Colon (tissue), 2 donors: Measurements from ENCODE around the gene CCND1.

Experiments
- FAIRE-seq: peaks from 2 replicates; lab custom pipeline; 2012; peaks lifted over from hg19 to GRCh38; lab: Jason Lieb, UNC
- donor health status: control.
- donor health status: control.

CCND1 gene

DNA sequence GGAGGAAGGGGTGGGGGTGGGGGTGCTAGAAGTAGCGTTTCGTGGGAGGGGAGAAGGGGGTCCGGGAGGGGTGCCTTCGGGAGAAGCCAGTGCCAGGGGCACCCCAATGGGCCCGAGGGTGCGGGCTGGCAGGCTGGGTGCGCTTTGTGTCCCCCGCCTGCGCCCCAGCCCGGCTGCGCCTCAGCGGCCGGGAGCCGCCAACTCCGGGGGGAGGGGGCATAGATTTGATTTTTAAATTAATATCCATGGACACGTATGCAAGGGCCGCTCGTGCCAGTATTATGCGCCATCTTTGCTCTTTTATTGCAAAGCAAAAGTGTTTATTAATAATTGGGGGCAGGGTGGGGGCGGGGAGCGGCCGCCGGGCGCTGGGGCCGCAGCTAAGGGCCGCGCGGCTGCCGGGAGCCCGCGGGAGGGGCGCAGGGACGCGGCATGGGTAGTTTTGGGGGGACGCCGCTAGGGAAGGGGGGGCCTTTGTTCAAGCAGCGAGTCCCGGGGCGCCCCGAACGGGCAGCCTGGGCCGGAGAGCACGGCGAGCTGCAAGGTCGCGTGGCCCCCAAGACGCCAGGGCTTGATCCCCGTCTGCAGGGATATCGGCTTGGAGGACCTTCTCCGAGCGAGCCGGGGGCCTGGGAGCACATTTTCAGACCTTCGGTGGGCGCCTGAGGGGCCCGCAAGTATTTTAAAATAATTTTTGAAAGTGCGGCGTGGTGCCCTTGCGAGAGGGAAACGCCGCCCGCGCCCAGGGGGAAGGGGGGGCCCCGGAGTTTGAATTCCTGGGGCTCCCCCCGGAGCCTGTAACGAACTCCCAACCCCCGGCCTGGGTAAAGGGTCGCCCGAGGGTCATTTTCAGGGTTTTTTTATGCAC is 959 bp downstream of the CCND1 start:
- no peak for FAIRE-seq

DNA sequence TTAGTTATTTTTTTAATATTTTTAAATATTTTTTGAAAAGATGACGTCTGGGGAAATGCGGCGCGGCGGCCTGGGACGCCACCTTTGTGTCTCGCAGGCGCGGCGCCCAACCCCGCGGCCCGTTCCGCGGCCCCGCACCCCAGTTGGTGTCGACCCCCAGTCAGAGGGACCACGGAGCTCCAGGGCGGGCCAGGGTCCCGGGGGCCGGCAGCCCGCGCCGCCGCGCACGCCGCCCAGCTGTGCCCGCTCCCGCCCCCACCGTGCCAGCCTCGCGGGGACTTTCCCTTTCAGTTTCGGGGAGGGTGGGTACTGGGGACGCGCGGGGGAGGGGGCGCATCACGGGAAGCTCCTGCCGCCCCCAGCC is 1.6 kb downstream of the CCND1 start:
- FAIRE-seq: no peak

DNA sequence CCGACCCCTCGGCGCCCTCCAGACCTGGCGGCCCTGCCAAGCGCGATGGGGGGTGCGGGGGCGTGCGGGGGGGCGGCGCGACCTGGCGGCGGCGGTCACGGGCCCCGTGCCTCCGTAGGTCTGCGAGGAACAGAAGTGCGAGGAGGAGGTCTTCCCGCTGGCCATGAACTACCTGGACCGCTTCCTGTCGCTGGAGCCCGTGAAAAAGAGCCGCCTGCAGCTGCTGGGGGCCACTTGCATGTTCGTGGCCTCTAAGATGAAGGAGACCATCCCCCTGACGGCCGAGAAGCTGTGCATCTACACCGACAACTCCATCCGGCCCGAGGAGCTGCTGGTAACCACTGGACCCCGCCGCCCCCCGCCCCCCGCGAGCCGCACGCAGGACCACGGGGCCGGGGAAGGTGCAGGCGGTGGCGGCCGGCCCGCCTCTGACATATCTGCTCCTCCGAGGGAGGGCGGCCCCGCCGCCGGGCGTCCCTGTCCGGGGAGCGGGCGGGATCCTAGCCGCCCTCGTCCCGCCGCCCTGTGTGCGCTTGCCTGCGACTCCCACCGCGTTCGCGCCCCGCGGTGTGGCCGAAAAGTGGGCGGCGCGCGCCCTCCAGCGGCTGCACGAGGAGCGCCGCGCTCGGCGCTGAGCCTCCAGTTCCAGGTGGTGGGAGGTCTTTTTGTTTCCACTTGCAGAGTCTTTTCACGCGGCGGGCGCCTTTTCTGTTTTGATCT is 2.1 kb downstream of the CCND1 start:
- FAIRE-seq: no peak

DNA sequence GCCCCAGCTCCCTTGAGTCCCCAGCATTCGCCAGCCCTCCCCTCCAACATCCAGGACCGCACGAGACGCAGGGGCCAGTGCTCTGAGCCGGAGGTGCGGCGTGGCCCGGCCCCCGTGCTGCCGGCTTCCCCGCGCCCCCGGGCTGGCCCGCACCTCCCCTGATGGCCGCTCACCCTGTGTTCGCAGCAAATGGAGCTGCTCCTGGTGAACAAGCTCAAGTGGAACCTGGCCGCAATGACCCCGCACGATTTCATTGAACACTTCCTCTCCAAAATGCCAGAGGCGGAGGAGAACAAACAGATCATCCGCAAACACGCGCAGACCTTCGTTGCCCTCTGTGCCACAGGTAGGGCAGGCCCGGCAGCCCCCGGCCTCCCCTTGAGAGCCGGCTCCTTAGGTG is 2.7 kb downstream of the CCND1 start:
- no peak for FAIRE-seq

DNA sequence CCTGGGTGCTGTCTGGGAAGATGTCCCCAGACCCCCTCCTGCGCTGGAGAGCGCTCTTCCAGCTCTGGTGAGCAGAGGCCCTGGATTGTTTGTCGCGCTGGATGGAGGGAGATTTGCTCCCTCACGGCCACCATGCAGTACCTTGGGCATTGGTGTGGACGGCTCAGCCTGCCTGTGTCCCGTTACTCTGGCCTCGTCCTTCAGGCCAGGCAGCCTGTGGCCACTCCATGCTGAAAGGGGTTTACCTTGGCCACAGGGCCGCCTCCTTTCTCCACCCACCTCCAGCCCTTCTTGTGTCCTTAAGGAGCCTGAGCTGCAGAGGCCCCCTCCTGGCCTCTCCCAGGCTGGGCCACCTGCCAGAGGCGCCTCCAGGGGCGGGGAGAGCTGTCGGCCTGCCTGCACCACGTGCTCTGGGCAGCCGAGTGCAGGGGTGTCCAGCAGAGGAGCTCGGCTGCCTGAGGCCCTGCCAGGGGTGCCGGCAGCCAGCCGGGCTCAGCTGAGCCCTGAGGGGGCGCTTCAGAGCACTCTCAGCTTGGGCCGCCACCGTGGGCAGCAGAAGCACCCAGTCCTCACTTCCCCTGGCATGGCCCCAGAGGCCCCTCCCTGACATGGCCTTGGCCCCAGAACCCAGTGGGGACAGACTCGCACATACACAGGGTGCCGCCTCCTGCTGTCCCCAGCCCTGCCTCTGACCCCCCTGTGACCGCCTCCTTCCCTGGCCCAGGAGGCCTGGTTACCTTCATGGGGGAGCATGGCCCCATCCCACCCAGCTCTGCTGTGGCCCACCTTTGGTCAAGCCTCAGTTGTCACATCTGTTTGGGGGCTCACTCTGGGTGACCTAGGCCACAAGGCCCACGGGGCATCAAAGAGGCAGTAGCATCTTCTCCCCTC is 3.4 kb downstream of the CCND1 start:
- FAIRE-seq: no peak

DNA sequence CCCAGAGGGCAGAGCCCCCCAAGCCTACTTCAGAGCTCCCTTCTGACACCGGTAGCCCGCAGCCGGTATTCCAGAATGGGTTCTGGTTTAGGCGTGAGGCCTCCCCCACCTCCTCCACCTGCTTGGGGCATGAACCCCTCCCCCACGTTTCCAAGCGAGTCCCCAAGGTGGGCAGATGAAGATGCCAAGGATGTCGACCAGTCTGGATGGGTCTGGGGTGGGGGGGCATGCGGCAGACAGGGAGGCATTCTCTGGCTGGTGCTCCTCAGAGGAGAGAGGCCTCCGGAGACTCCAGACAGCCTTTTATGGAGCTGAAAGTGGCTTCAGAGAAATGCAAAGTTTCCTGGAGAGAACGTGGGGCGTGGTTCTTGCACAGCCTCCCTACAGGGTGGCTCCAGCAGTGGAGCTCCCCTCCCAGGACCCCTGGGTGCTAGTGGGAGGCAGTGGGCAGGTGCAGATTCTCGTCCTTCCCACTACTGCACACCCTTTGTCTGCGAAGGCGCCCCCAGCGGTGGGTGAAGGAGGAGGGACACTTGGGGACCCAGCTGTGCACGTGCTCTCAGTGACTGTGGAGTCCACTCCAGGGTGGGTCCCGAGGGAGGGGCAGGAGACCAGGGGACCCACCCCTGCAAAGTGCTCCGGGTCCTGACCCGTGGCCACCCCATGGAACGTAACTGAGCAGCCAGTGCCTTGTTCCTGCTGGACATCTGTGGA is 4.2 kb downstream of the CCND1 start:
- no peak for FAIRE-seq

DNA sequence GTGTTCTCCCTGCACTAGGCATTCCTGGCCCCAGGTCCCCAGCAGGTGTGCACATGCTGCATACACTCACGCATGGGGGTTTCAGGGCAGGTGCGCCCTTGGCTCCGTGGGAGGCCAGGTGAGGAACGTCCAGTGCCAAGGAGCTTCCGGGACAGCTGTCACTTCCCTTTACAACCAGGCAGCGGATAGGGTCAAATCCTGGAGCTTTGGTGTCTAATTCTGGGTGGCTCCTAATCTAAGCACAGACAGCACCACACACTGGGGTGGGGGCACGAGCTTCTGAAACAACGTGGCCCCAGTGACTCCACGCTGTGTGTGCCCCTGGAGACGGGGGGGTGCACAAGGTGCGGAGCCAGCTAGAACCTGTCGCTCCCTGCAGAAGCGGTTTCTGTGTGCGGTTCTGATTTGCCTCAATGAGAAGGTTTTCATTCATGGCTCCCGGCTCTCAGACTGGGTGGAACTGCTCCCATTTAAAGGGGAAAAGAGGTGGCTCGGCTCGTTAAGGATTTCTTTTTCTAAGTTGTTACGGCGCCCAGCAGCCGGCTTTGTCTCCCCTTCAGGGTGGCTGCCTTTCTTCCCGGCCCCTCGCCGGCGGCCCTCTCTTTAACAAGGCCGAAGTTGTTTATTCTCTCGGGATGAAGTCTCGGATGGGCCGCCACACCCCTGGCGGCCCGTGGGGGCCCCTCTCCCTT is 5.0 kb downstream of the CCND1 start:
- no peak for FAIRE-seq

DNA sequence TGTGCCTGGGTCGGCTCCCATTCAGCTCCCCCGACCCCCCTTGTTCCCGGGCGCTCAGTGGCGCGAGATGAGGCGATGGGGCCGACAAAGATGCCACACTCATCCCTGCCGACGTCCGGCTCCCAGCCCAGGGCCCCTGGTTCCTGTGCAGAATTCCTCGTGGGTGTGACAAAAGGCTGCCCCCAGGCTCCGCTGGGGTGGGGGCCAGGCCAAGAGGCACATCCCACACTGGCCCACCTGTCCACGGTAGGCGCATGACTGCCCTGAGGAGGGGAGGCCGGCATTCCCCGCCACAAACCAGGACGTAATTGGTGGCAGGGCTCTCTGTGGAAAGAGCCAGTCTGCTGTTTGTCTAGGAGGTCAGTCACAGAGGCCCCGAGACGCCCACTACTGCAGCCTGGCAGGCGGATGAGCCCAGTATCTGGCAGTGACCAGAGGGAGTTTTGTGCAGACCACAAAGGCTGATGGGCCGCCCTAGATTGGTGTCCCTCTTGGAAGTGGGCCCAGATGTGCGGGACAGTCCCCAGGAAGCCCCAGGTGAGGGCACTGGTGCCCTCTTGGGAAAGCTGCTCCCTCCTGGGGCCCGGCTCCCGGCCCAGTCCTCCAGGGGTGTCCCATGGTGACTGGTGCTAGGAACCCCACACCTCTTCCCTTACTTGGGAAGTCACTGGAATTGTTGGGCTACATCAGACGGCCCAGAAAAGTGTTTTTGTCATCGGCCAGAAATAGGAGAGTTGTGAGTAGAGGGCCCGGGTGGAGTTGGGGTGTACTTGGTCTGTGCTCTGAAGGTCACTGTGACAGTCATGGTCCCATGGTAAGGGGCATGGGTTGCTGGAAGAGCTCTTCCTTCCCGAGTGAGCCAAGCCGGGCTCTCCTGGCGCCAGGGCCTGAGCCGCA is 5.8 kb downstream of the CCND1 start:
- no peak for FAIRE-seq

DNA sequence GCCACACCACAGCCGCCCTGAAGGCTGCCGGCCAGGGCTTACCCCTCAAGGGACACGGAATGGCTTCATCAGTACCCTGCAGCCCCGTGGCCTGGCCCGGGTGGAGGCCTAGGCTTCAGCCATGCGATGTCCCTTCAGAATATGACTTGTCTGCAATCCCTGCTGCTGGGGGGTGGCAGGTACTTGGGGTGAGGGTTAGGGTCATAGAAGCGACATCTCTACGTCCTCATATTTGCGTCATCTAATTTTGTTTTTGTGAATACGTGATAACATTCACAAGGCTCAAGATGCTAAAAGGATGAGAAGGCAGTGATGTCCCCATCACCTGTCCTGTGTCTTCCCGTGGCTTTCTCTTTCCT is 6.4 kb downstream of the CCND1 start:
- no peak for FAIRE-seq

DNA sequence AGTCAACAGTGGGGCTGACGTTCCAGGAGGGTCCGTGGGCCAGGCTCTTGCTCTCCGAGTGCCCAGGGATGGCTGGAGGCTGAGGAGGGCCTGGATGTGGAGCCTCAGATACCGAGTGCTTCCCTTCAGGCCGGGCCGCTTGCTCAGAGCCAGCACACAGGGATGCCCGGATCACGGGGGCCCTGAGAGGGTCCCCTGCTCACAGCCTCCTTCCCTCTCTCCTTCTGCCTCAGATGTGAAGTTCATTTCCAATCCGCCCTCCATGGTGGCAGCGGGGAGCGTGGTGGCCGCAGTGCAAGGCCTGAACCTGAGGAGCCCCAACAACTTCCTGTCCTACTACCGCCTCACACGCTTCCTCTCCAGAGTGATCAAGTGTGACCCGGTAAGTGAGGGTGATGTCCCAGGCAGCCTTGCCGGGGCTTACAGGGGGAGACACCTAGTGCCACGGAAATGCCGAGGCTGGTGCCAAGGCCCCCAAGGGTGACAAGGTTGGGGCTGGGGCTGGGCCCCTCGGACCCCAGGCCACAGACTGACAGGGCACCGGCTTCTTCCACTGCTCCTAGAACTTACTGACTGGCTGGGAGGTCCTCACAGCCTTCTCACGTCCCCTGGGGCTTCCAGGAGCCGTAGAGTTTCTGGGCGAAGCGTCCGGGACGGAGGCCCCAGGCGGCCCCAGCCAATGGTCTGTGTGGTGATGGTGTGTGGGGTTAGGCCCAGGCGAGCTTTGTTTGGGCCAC is 7.0 kb downstream of the CCND1 start:
- no peak for FAIRE-seq

DNA sequence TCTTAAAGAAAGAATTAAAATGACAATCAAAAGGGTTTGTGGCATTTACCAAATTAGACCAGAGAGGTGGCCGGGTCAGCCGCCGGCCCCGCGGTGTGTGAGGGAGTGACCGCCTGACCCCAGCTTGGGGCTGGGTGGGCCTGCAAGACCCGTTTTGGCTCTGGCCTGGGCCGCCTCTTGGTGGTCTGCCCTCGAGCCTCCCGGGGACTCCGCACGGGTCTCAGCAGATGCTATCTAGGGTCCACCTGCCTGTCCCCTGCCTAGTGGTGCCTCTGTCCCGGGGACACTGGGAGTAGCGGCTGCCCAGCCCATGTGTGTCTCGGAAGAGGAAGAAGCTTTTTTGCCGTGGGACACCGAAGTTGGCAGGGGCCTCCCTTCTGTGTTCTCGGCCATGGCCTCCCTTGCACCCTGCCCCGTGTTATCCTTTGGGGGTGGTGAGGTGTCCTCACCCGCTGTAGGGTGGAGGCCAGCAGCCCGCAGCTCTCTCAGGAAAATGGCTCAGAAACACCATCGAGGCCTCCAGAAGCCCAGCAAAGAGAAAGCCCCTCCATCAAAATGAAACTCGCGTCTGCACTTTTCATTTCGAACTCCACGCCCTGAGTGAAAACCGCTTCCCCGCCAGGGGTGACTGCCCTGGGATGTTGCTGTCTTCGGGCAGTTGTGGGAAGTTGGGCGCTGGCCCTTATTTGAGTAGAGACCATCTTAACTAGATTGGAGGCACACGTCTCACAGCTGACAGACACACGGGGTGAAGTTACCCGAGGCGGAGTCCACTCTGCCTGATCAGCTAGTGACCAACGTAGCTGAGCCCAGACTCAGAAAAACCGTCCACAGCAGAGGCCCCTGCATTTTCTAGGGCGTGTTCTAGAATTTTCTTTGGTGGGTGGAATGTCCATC is 8.0 kb downstream of the CCND1 start:
- no peak for FAIRE-seq

DNA sequence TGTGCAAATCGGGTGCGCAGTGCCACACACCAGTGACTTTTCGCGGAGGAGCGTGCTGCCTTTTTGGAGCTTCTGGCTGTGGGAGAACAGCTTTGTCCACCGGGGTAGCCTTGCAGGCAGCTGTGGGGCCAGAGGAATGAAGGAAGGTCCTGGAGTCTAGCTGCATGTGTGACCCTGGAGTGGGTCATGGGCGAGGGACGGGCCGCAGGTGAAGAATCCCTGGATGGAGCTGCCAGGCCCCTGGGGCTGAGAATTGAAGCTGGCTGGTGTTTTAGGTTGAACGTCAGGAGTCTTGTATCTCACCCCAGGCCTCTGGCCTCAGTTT is 8.6 kb downstream of the CCND1 start:
- no peak for FAIRE-seq

DNA sequence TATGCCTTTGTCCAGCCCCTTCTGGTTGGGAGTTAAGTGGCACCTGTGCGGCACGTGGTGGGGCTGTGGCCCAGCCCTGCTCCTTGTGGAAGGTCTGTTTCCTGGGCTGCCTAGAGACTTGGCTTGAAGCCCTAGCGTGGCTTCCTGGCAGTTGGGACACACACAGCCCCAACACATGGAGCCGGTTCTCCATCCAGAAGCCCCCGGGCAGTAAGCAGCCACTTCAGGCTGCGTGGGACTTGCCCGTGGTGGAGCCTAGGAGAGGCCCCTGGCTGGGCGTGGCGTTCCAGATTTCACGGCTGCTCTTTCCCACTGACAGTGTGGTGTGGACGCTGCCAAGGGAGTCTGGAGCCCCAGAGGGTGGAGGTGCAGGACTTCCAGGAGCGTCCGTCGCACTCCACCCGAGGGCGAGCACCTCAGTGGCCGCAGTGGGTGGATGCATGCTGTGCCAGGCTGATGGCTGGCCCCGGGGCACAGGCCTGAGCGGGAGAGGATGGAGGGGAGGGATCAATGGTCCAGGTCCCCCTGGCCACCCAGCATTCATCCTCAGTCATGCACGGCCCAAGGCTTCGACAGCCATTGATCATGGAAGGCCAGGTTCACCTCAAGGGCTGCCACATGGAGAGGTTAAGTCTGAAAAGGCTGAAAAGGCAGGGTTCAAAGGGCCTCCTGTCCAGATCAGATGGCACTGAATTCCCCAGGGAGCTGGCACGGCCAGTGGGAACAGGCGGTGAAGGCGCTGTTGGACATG is 9.3 kb downstream of the CCND1 start:
- no peak for FAIRE-seq

DNA sequence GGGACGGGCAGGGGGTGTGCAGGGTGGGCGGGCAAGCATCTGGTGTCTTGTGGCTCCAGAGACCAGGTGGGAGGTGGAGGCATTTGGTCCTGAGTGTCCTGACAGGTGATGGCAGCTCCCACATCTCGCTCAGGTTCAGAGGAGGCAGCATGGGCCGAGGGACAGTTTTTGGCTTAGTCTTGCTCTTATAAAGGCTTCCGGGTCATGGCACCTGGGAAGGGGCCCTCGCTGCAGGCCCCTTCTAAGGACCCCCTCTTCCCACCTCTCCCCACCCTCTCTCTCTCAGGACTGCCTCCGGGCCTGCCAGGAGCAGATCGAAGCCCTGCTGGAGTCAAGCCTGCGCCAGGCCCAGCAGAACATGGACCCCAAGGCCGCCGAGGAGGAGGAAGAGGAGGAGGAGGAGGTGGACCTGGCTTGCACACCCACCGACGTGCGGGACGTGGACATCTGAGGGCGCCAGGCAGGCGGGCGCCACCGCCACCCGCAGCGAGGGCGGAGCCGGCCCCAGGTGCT is 9.9 kb downstream of the CCND1 start:
- FAIRE-seq: no peak

DNA sequence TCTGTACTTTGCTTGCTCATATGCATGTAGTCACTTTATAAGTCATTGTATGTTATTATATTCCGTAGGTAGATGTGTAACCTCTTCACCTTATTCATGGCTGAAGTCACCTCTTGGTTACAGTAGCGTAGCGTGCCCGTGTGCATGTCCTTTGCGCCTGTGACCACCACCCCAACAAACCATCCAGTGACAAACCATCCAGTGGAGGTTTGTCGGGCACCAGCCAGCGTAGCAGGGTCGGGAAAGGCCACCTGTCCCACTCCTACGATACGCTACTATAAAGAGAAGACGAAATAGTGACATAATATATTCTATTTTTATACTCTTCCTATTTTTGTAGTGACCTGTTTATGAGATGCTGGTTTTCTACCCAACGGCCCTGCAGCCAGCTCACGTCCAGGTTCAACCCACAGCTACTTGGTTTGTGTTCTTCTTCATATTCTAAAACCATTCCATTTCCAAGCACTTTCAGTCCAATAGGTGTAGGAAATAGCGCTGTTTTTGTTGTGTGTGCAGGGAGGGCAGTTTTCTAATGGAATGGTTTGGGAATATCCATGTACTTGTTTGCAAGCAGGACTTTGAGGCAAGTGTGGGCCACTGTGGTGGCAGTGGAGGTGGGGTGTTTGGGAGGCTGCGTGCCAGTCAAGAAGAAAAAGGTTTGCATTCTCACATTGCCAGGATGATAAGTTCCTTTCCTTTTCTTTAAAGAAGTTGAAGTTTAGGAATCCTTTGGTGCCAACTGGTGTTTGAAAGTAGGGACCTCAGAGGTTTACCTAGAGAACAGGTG is 11.1 kb downstream of the CCND1 start:
- no peak for FAIRE-seq

DNA sequence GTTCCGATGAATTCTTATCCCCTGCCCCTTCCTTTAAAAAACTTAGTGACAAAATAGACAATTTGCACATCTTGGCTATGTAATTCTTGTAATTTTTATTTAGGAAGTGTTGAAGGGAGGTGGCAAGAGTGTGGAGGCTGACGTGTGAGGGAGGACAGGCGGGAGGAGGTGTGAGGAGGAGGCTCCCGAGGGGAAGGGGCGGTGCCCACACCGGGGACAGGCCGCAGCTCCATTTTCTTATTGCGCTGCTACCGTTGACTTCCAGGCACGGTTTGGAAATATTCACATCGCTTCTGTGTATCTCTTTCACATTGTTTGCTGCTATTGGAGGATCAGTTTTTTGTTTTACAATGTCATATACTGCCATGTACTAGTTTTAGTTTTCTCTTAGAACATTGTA is 12.0 kb downstream of the CCND1 start:
- no peak for FAIRE-seq

DNA sequence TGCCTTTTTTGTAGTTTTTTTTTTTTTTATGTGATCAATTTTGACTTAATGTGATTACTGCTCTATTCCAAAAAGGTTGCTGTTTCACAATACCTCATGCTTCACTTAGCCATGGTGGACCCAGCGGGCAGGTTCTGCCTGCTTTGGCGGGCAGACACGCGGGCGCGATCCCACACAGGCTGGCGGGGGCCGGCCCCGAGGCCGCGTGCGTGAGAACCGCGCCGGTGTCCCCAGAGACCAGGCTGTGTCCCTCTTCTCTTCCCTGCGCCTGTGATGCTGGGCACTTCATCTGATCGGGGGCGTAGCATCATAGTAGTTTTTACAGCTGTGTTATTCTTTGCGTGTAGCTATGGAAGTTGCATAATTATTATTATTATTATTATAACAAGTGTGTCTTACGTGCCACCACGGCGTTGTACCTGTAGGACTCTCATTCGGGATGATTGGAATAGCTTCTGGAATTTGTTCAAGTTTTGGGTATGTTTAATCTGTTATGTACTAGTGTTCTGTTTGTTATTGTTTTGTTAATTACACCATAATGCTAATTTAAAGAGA is 12.5 kb downstream of the CCND1 start:
- FAIRE-seq: no peak
